HepG2 (cell line): Measurements from ENCODE around the gene RTF1. TPM values are rescaled to one million over a fixed set of nuclear protein-coding genes. Genes with fewer than 3 reads are reported as not detected.

Experiments used
- CC2D1A ChIP-seq: sonication (generic); formaldehyde crosslinking; IDR thresholded peaks from 2 replicates; pipeline ENCODE4 v1.8.1; 2023; ENCODE audit warnings: mild to moderate bottlenecking, missing genetic modification reagents
- FOXA3 ChIP-seq: IDR thresholded peaks from 2 replicates; pipeline ENCODE4 v1.6.1; 2016; ENCODE audit warnings: missing genetic modification reagents, missing compliant biosample characterization
- GTF3A ChIP-seq: sonication (generic); formaldehyde crosslinking; conservative IDR thresholded peaks from 2 replicates; pipeline ENCODE4 v1.4.0; 2020; ENCODE audit warnings: mild to moderate bottlenecking, missing genetic modification reagents
- IKZF1 ChIP-seq: fragments of 450-650 bp; IDR thresholded peaks from 2 replicates; pipeline ENCODE4 v1.7.1; 2016
- IRF2 ChIP-seq: IDR thresholded peaks from 2 replicates; pipeline ENCODE4 v1.6.1; 2018; ENCODE audit warnings: missing genetic modification reagents, missing compliant biosample characterization
- JUN ChIP-seq: sonication (generic); formaldehyde crosslinking; IDR thresholded peaks from 2 replicates; pipeline ENCODE4 v1.4.0; 2020; ENCODE audit warnings: mild to moderate bottlenecking, missing genetic modification reagents
- KDM5A ChIP-seq: fragments of 200-600 bp; sonication (generic); IDR thresholded peaks from 2 replicates; pipeline ENCODE4 v1.7.0; 2018; ENCODE audit warnings: antibody characterized with exemption, mild to moderate bottlenecking, low read length, borderline replicate concordance
- MTA3 ChIP-seq: sonication (generic); formaldehyde crosslinking; IDR thresholded peaks from 2 replicates; pipeline ENCODE4 v1.4.0; 2020; ENCODE audit warnings: missing genetic modification reagents
- PCBP2 ChIP-seq: fragments of 200-400 bp; formaldehyde crosslinking; optimal IDR thresholded peaks from 2 replicates; pipeline ENCODE3; 2018; ENCODE audit warnings: low read length, low read depth; ENCODE audit not compliant: poor library complexity, severe bottlenecking
- ZFP1 ChIP-seq: IDR thresholded peaks from 2 replicates; pipeline ENCODE4 v1.6.1; 2016
- ZNF510 ChIP-seq: sonication (generic); formaldehyde crosslinking; IDR thresholded peaks from 2 replicates; pipeline ENCODE4 v1.4.0; 2020; ENCODE audit warnings: low read depth, mild to moderate bottlenecking, missing genetic modification reagents
- ZNF547 ChIP-seq: sonication (generic); formaldehyde crosslinking; IDR thresholded peaks from 2 replicates; pipeline ENCODE4 v1.5.1; 2020; ENCODE audit warnings: mild to moderate bottlenecking, missing genetic modification reagents
- ZNF569 ChIP-seq: sonication (generic); formaldehyde crosslinking; IDR thresholded peaks from 2 replicates; pipeline ENCODE4 v1.5.0; 2020; ENCODE audit warnings: mild to moderate bottlenecking, missing genetic modification reagents, moderate library complexity, borderline replicate concordance
- ZNF772 ChIP-seq: sonication (generic); formaldehyde crosslinking; IDR thresholded peaks from 2 replicates; pipeline ENCODE4 v1.5.0; 2020; ENCODE audit warnings: mild to moderate bottlenecking, missing genetic modification reagents
- polyA plus RNA-seq, 8 experiments: library from polyadenylated mRNA; depleted of rRNA in 3 of 8; stranded (reverse) in 7 of 8; unstranded in 1 of 8; fragments of >200 nt; fragmentation: Illumina TruSeq in 4 of 8; extraction: Trizol in 4 of 8; gene quantifications; 2 replicates each; pipeline versions ENCODE4 v1.2.1 to v1.2.3, GENCODE V29; 2011 to 2016; ENCODE audit warnings: low read depth in 4 of 8, missing spikeins in 1 of 8, mixed read lengths in 1 of 8; ENCODE audit not compliant: insufficient read depth in 1 of 8
- total RNA-seq, 5 experiments: library from RNA; depleted of rRNA; stranded (reverse); fragments of >200 nt; fragmentation: Illumina TruSeq; extraction: Trizol; gene quantifications; 2 replicates each; pipeline ENCODE4 v1.2.3, GENCODE V29; 2016; ENCODE audit warnings: low read depth in 1 of 5
- TF ChIP-seq, protein P1 (sequence below): sonication (generic); formaldehyde crosslinking; IDR thresholded peaks from 2 replicates; pipeline ENCODE4 v1.4.0; 2020; ENCODE audit warnings: mild to moderate bottlenecking, missing genetic modification reagents
- TF ChIP-seq, protein P2 (sequence below), 2 experiments: sonication (generic) in 1 of 2; formaldehyde crosslinking in 1 of 2; IDR thresholded peaks; 2 replicates each; pipeline versions ENCODE4 v1.4.0 to v1.6.1; 2018 to 2020; ENCODE audit warnings: missing genetic modification reagents in 2 of 2, borderline replicate concordance in 1 of 2, low read depth in 1 of 2, mild to moderate bottlenecking in 1 of 2, missing biosample characterization in 1 of 2
- TF ChIP-seq, protein P3 (sequence below): sonication (generic); formaldehyde crosslinking; IDR thresholded peaks from 2 replicates; pipeline ENCODE4 v1.5.0; 2020; ENCODE audit warnings: missing genetic modification reagents
- TF ChIP-seq, protein P4 (sequence below): sonication (generic); formaldehyde crosslinking; IDR thresholded peaks from 2 replicates; pipeline ENCODE4 v1.5.0; 2020; ENCODE audit warnings: missing genetic modification reagents
- TF ChIP-seq, protein P5 (sequence below): IDR thresholded peaks from 2 replicates; pipeline ENCODE4 v1.4.0; 2020; ENCODE audit warnings: mild to moderate bottlenecking, missing genetic modification reagents
- TF ChIP-seq, protein P6 (sequence below): IDR thresholded peaks from 2 replicates; pipeline ENCODE4 v1.6.1; 2016; ENCODE audit warnings: control low read depth
- TF ChIP-seq, protein P7 (sequence below): sonication (generic); formaldehyde crosslinking; IDR thresholded peaks from 2 replicates; pipeline ENCODE4 v1.8.1; 2023; ENCODE audit warnings: mild to moderate bottlenecking, missing genetic modification reagents, borderline replicate concordance

Gene RTF1
- total and polyA plus RNA-seq, 2 of the 13 experiments (the other 11 are each of a cell fraction or from before 2014, with no cell fraction given) = 13.9 to 17.9 TPM

DNA sequence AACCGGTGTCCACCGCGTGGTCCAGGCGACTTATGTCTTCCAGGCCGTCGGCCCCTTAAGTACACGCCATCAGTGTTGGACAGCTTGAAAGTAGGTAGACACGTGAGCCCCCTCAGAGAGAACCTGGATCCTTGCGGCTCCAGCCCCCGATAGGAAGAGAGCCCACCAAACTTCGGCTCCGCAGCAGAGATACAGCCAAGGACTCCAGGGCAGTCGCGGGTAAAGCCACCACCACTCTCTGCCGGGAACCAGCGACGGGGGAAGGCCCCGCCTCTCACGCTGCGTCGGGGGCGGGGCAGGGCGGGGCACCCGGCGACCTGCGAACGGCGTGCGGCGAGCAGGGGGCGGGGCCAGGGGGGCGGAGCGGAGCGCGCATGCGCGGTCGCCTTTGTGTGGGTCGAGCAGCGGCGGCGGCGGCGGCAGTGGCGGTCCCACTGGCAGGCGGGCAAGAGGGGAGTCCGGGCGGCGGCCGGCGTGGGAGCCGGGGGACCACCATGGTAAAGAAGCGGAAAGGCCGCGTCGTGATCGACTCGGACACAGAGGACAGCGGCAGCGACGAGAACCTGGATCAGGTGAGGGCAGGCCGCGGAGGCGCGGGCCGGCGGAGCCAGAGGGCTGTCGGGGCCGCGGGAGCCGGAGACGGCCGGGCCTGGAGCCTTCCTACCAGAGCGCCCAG is at the start of gene RTF1 (continued):
- TF ChIP-seq, protein P1, sequence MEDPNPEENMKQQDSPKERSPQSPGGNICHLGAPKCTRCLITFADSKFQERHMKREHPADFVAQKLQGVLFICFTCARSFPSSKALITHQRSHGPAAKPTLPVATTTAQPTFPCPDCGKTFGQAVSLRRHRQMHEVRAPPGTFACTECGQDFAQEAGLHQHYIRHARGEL = no peak
- no peak for TF ChIP-seq JUN
- TF ChIP-seq MTA3 = no peak
- TF ChIP-seq ZNF569 (CRISPR knock-in tag) = no peak
- TF ChIP-seq ZNF547 (CRISPR knock-in tag) = peak; percentile 59
- no peak for TF ChIP-seq ZNF510
- TF ChIP-seq, protein P2, sequence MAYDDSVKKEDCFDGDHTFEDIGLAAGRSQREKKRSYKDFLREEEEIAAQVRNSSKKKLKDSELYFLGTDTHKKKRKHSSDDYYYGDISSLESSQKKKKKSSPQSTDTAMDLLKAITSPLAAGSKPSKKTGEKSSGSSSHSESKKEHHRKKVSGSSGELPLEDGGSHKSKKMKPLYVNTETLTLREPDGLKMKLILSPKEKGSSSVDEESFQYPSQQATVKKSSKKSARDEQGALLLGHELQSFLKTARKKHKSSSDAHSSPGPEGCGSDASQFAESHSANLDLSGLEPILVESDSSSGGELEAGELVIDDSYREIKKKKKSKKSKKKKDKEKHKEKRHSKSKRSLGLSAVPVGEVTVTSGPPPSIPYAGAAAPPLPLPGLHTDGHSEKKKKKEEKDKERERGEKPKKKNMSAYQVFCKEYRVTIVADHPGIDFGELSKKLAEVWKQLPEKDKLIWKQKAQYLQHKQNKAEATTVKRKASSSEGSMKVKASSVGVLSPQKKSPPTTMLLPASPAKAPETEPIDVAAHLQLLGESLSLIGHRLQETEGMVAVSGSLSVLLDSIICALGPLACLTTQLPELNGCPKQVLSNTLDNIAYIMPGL (CRISPR knock-in tag; IDR thresholded peaks at IDR 0.05; ENCODE audit: borderline replicate concordance in 1 of 2, low read depth in 1 of 2) = peak; percentile 23 to 53; a peak in 2 of 4 replicates
- TF ChIP-seq ZNF772 = peak; percentile 39; the same call in 1 of the 2 replicates
- TF ChIP-seq GTF3A (CRISPR knock-in tag) = no peak
- TF ChIP-seq, protein P3, sequence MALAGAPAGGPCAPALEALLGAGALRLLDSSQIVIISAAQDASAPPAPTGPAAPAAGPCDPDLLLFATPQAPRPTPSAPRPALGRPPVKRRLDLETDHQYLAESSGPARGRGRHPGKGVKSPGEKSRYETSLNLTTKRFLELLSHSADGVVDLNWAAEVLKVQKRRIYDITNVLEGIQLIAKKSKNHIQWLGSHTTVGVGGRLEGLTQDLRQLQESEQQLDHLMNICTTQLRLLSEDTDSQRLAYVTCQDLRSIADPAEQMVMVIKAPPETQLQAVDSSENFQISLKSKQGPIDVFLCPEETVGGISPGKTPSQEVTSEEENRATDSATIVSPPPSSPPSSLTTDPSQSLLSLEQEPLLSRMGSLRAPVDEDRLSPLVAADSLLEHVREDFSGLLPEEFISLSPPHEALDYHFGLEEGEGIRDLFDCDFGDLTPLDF (CRISPR knock-in tag) = no peak
- peak; percentile 74; the same call in 1 of the 2 replicates for TF ChIP-seq KDM5A
- TF ChIP-seq CC2D1A (CRISPR knock-in tag) = no peak
- no peak for TF ChIP-seq ZFP1
- no peak for TF ChIP-seq PCBP2
- TF ChIP-seq, protein P4, sequence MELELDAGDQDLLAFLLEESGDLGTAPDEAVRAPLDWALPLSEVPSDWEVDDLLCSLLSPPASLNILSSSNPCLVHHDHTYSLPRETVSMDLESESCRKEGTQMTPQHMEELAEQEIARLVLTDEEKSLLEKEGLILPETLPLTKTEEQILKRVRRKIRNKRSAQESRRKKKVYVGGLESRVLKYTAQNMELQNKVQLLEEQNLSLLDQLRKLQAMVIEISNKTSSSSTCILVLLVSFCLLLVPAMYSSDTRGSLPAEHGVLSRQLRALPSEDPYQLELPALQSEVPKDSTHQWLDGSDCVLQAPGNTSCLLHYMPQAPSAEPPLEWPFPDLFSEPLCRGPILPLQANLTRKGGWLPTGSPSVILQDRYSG (CRISPR knock-in tag) = no peak
- no peak for TF ChIP-seq IRF2 (CRISPR knock-in tag)
- TF ChIP-seq, protein P5, sequence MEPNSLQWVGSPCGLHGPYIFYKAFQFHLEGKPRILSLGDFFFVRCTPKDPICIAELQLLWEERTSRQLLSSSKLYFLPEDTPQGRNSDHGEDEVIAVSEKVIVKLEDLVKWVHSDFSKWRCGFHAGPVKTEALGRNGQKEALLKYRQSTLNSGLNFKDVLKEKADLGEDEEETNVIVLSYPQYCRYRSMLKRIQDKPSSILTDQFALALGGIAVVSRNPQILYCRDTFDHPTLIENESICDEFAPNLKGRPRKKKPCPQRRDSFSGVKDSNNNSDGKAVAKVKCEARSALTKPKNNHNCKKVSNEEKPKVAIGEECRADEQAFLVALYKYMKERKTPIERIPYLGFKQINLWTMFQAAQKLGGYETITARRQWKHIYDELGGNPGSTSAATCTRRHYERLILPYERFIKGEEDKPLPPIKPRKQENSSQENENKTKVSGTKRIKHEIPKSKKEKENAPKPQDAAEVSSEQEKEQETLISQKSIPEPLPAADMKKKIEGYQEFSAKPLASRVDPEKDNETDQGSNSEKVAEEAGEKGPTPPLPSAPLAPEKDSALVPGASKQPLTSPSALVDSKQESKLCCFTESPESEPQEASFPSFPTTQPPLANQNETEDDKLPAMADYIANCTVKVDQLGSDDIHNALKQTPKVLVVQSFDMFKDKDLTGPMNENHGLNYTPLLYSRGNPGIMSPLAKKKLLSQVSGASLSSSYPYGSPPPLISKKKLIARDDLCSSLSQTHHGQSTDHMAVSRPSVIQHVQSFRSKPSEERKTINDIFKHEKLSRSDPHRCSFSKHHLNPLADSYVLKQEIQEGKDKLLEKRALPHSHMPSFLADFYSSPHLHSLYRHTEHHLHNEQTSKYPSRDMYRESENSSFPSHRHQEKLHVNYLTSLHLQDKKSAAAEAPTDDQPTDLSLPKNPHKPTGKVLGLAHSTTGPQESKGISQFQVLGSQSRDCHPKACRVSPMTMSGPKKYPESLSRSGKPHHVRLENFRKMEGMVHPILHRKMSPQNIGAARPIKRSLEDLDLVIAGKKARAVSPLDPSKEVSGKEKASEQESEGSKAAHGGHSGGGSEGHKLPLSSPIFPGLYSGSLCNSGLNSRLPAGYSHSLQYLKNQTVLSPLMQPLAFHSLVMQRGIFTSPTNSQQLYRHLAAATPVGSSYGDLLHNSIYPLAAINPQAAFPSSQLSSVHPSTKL = no peak
- TF ChIP-seq, protein P6, sequence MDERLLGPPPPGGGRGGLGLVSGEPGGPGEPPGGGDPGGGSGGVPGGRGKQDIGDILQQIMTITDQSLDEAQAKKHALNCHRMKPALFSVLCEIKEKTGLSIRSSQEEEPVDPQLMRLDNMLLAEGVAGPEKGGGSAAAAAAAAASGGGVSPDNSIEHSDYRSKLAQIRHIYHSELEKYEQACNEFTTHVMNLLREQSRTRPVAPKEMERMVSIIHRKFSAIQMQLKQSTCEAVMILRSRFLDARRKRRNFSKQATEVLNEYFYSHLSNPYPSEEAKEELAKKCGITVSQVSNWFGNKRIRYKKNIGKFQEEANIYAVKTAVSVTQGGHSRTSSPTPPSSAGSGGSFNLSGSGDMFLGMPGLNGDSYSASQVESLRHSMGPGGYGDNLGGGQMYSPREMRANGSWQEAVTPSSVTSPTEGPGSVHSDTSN (CRISPR knock-in tag) = no peak
- no peak for TF ChIP-seq IKZF1
- TF ChIP-seq, protein P7, sequence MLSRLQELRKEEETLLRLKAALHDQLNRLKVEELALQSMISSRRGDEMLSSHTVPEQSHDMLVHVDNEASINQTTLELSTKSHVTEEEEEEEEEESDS = no peak
- TF ChIP-seq FOXA3 (CRISPR knock-in tag) = no peak
